A549 (cell line): Measurements from ENCODE around the gene GREM1. TPM values are rescaled to one million over a fixed set of nuclear protein-coding genes. Genes with fewer than 3 reads are reported as not detected.

Source experiments
- ATAC-seq, 2 experiments: fragments of 200-7000 bp in 1 of 2; fragments of >200 bp in 1 of 2; cut with Nextera tagmentation in 1 of 2; cut with Tn5 transposase in 1 of 2; 3 replicates each; pipeline versions ENCODE4 v1.8.0 to v1.9.1; 2018 to 2020; ENCODE audit warnings: mild to moderate bottlenecking in 1 of 2, moderate library complexity in 1 of 2
- CTCF ChIA-PET: fragments of 300-600 bp; sonication (Branson Sonifier 250); formaldehyde crosslinking; extraction: SDS; loops from one replicate; lab custom pipeline; 2021; ENCODE audit warnings: antibody characterized with exemption, inconsistent platforms; lab: Yijun Ruan, JAX
- POLR2A ChIA-PET: fragments of 350-600 bp; formaldehyde crosslinking; extraction: SDS; loops from one replicate; lab custom pipeline; 2021; ENCODE audit warnings: antibody characterized with exemption, inconsistent platforms; lab: Yijun Ruan, JAX
- DNase-seq, 2 experiments: peaks; one replicate each; pipeline versions ENCODE4 v3.0.0 to v3.0.0-alpha.2; 2011 to 2016; ENCODE audit warnings: low read depth in 1 of 2, low spot score in 1 of 2
- FAIRE-seq: peaks from 2 replicates; lab custom pipeline; 2011; peaks lifted over from hg19 to GRCh38; lab: Jason Lieb, UNC
- H3K27ac ChIP-seq, 2 experiments: fragments of >200 bp; sonication (Bioruptor Twin); formaldehyde crosslinking; 3 replicates each; pipeline ENCODE4 v1.5.1; 2016 to 2017
- H3K4me1 ChIP-seq: fragments of >200 bp; sonication (Bioruptor Twin); formaldehyde crosslinking; 3 replicates; pipeline ENCODE4 v1.6.1; 2016
- H3K4me2 ChIP-seq: fragments of >200 bp; sonication (Bioruptor Twin); formaldehyde crosslinking; 3 replicates; pipeline ENCODE4 v1.6.1; 2016
- H3K4me3 ChIP-seq: fragments of >200 bp; sonication (Bioruptor Twin); formaldehyde crosslinking; 3 replicates; pipeline ENCODE4 v1.5.1; 2016
- H3K9me3 ChIP-seq: fragments of >200 bp; sonication (Bioruptor Twin); formaldehyde crosslinking; 3 replicates; pipeline ENCODE4 v1.6.1; 2016
- BHLHE40 ChIP-seq: IDR thresholded peaks from 2 replicates; pipeline ENCODE4 v1.6.1; 2012; ENCODE audit warnings: low read depth, low read length, inconsistent platforms
- CBX2 ChIP-seq: fragments of 200-600 bp; sonication (generic); IDR thresholded peaks from 2 replicates; pipeline ENCODE4 v1.6.1; 2016; ENCODE audit warnings: low read depth, mild to moderate bottlenecking, borderline replicate concordance
- CHD4 ChIP-seq: fragments of 200-600 bp; sonication (generic); IDR thresholded peaks from 2 replicates; pipeline ENCODE4 v1.6.1; 2016; ENCODE audit warnings: antibody characterized with exemption, mild to moderate bottlenecking, borderline replicate concordance
- EHF ChIP-seq: fragments of 250-450 bp; sonication (Bioruptor Pico); IDR thresholded peaks from 2 replicates; pipeline ENCODE4 v1.5.0; 2020; ENCODE audit warnings: mild to moderate bottlenecking
- EHMT2 ChIP-seq: fragments of 200-600 bp; sonication (generic); IDR thresholded peaks from 2 replicates; pipeline ENCODE4 v1.6.1; 2016; ENCODE audit warnings: antibody characterized with exemption, low read depth, mild to moderate bottlenecking, moderate library complexity
- ESRRA ChIP-seq: fragments of 150-350 bp; IDR thresholded peaks from 2 replicates; pipeline ENCODE4 v1.6.1; 2014; ENCODE audit warnings: mild to moderate bottlenecking, low read length, borderline replicate concordance
- HDAC2 ChIP-seq: fragments of 200-600 bp; sonication (generic); IDR thresholded peaks from 2 replicates; pipeline ENCODE4 v1.6.1; 2016
- HOXA7 ChIP-seq: fragments of 250-450 bp; sonication (Bioruptor Pico); IDR thresholded peaks from 2 replicates; pipeline ENCODE4 v1.5.0; 2020; ENCODE audit warnings: mild to moderate bottlenecking, moderate library complexity
- JUNB ChIP-seq: fragments of >200 bp; sonication (Bioruptor Twin); formaldehyde crosslinking; IDR thresholded peaks from 2 replicates; pipeline ENCODE4 v1.6.1; 2016
- KDM1A ChIP-seq: fragments of 200-600 bp; sonication (generic); IDR thresholded peaks from 2 replicates; pipeline ENCODE4 v1.6.1; 2016; ENCODE audit warnings: low read depth, mild to moderate bottlenecking
- KDM5A ChIP-seq: fragments of 200-600 bp; sonication (generic); IDR thresholded peaks from 2 replicates; pipeline ENCODE4 v1.6.1; 2016; ENCODE audit warnings: antibody characterized with exemption, mild to moderate bottlenecking
- MAFK ChIP-seq: fragments of 450-650 bp; IDR thresholded peaks from 2 replicates; pipeline ENCODE4 v1.6.1; 2014; ENCODE audit not compliant: partially characterized antibody
- MAZ ChIP-seq: fragments of 150-350 bp; IDR thresholded peaks from 2 replicates; pipeline ENCODE4 v1.6.1; 2014; ENCODE audit warnings: antibody characterized with exemption, low read depth, low read length, borderline replicate concordance
- NPAS2 ChIP-seq: fragments of 250-450 bp; sonication (Bioruptor Pico); IDR thresholded peaks from 2 replicates; pipeline ENCODE4 v1.8.0; 2022; ENCODE audit warnings: mild to moderate bottlenecking, moderate library complexity, borderline replicate concordance
- NR3C1 ChIP-seq: fragments of >200 bp; sonication (Bioruptor Twin); formaldehyde crosslinking; IDR thresholded peaks from 3 replicates; pipeline ENCODE4 v1.6.1; 2017
- RAD21 ChIP-seq, 2 experiments: fragments of >200 bp in 1 of 2; sonication (Bioruptor Twin) in 1 of 2; formaldehyde crosslinking in 1 of 2; IDR thresholded peaks in 1 of 2; conservative IDR thresholded peaks in 1 of 2; 2 replicates in 1 of 2; 3 replicates in 1 of 2; pipeline ENCODE4 v1.6.1; 2012 to 2018; ENCODE audit warnings: inconsistent platforms in 1 of 2
- RFX5 ChIP-seq: fragments of 450-650 bp; IDR thresholded peaks from 2 replicates; pipeline ENCODE4 v1.7.1; 2014; ENCODE audit warnings: antibody characterized with exemption, mild to moderate bottlenecking, moderate library complexity
- SREBF2 ChIP-seq: fragments of 450-650 bp; IDR thresholded peaks from 2 replicates; pipeline ENCODE4 v1.6.1; 2014; ENCODE audit warnings: mild to moderate bottlenecking, moderate library complexity
- TFCP2L1 ChIP-seq: fragments of 250-450 bp; sonication (Bioruptor Pico); IDR thresholded peaks from 2 replicates; pipeline ENCODE4 v1.5.0; 2021; ENCODE audit warnings: mild to moderate bottlenecking
- TP53 ChIP-seq: fragments of 250-450 bp; sonication (Bioruptor Pico); IDR thresholded peaks from 2 replicates; pipeline ENCODE4 v1.5.0; 2021; ENCODE audit warnings: mild to moderate bottlenecking, moderate library complexity
- WGBS: methylation state at CpG from one replicate; pipeline ENCODE4 v1.1.6; 2017; ENCODE audit errors: missing lambda C conversion rate; 5-methylcytosine and 5-hydroxymethylcytosine counted together
- polyA plus RNA-seq, 4 experiments: library from polyadenylated mRNA; depleted of rRNA in 3 of 4; stranded (reverse); fragments of >200 nt; fragmentation: RNase III in 1 of 4; extraction: RNeasy Plus Mini Kit Qiagen cat#74134 plus additional on column Dnase treatment in 1 of 4; gene quantifications; 2 replicates in 3 of 4; 3 replicates in 1 of 4; pipeline ENCODE4 v1.2.3, GENCODE V29; 2011 to 2017
- TF ChIP-seq, protein P1 (sequence below): fragments of >200 bp; sonication (Bioruptor Twin); formaldehyde crosslinking; IDR thresholded peaks from 2 replicates; pipeline ENCODE4 v1.6.1; 2016
- TF ChIP-seq, protein P2 (sequence below): IDR thresholded peaks from 2 replicates; pipeline ENCODE4 v1.6.1; 2012
- TF ChIP-seq, protein P3 (sequence below): fragments of 250-450 bp; sonication (Bioruptor Pico); IDR thresholded peaks from 2 replicates; pipeline ENCODE4 v1.5.0; 2020; ENCODE audit warnings: low read depth, mild to moderate bottlenecking, moderate library complexity

GREM1 gene
- polyA plus RNA-seq, 2 of the 4 experiments (the other 2 are of a cell fraction): 4.4 to 10.5 TPM

DNA sequence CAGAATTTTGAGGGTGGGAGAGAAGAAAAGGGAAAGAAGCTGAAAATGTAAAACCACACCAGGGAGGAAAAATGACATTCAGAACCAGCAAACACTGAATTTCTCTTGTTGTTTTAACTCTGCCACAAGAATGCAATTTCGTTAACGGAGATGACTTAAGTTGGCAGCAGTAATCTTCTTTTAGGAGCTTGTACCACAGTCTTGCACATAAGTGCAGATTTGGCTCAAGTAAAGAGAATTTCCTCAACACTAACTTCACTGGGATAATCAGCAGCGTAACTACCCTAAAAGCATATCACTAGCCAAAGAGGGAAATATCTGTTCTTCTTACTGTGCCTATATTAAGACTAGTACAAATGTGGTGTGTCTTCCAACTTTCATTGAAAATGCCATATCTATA, 15.5 kb downstream of the GREM1 start:
- ATAC-seq (no peak), FAIRE-seq (peak; percentile 13), DNase-seq (no peak)
- Histone ChIP-seq H3K4me1 (no peaks in the 10 kb centered on the region), H3K9me3 (peaks cover 1% of the 10 kb centered on the region; the same call in 1 of the 3 replicates), H3K27ac (no peak overlapping the region), H3K4me2 (no peak overlapping the region), H3K4me3 (no peak overlapping the region)
- POLR2A ChIA-PET: no interaction called here
- CTCF ChIA-PET: no interaction called here
- no peak for TF ChIP-seq TFCP2L1 (CRISPR knock-in tag)
- TF ChIP-seq, protein P1, sequence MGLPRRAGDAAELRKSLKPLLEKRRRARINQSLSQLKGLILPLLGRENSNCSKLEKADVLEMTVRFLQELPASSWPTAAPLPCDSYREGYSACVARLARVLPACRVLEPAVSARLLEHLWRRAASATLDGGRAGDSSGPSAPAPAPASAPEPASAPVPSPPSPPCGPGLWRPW: no peak
- TF ChIP-seq, protein P2, sequence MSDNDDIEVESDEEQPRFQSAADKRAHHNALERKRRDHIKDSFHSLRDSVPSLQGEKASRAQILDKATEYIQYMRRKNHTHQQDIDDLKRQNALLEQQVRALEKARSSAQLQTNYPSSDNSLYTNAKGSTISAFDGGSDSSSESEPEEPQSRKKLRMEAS: no peak
- no peak for TF ChIP-seq MAZ
- TF ChIP-seq MAFK: no peak
- TF ChIP-seq RAD21 (conservative IDR thresholded peaks at IDR 0.05 in 1 of 2, IDR thresholded peaks at IDR 0.05 in 1 of 2): no peak
- TF ChIP-seq TP53 (CRISPR knock-in tag): no peak
- 92% methylated on average over 3 of the region's 3 CpGs for WGBS

DNA sequence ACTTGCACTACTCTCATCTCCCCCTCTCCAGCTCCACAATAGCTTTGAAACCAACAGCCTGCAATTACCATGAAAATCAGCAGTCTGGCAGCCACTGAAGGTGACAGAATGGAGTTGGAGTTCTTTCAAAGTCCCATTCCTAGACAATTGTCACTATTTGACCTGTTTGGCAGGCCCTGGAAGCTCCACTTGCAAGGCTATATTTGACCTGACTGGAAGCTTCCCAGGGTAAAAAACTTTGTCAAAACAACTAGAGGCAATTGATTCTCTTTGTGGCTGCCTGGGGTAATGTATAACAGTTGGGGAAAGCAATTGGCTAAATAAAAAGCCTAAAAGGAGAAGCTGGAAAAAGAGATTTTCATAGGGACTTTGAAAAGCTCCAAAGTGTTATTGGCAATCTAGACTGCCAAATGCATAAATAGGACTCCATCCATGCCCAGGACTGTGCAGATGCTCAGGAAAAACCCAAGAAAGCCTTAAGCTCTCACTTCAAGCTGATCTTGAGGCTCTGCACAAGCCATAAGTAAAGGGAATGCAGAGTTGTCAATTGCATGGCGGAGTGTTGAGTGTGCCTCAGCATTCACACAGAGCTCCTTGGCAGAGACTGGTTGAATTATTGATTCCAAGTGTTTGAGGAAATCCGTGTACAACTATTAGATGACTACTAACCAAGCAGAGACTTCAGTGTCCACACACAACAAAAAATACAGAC, 18.3 kb downstream of the GREM1 start:
- no peak for TF ChIP-seq CBX2
- no peak for TF ChIP-seq KDM1A
- no peak for TF ChIP-seq RAD21 (conservative IDR thresholded peaks at IDR 0.05 in 1 of 2, IDR thresholded peaks at IDR 0.05 in 1 of 2)
- TF ChIP-seq EHF: no peak
- TF ChIP-seq TP53 (CRISPR knock-in tag): no peak
- TF ChIP-seq BHLHE40: no peak
- TF ChIP-seq KDM5A: no peak
- no peak for TF ChIP-seq NPAS2 (CRISPR knock-in tag)
- TF ChIP-seq HDAC2: no peak
- no peak for TF ChIP-seq NR3C1
- TF ChIP-seq, protein P3, sequence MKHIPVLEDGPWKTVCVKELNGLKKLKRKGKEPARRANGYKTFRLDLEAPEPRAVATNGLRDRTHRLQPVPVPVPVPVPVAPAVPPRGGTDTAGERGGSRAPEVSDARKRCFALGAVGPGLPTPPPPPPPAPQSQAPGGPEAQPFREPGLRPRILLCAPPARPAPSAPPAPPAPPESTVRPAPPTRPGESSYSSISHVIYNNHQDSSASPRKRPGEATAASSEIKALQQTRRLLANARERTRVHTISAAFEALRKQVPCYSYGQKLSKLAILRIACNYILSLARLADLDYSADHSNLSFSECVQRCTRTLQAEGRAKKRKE (CRISPR knock-in tag): no peak
- TF ChIP-seq CHD4: no peak
- no peak for TF ChIP-seq JUNB
- TF ChIP-seq ESRRA: no peak
- no peak for TF ChIP-seq HOXA7
- no peak for TF ChIP-seq EHMT2
- no peak for TF ChIP-seq SREBF2
- no peak for TF ChIP-seq RFX5
- TF ChIP-seq, protein P1: no peak
- TF ChIP-seq, protein P2: no peak
- Histone ChIP-seq H3K4me1 (no peaks in the 10 kb centered on the region), H3K4me3 (no peak overlapping the region), H3K9me3 (no peaks in the 10 kb centered on the region; the same call in 2 of the 3 replicates), H3K27ac (no peak overlapping the region), H3K4me2 (no peak overlapping the region)
- WGBS: 87% methylated on average over 2 of the region's 2 CpGs
- no peak for ATAC-seq
- no peak for FAIRE-seq
- CTCF ChIA-PET: interaction anchor here (0.5 to 2.2 kb wide), 8 partner anchors 13 to 261 kb away, joined by 3 to 14 read pairs (median 3); no protein-coding TSS in a partner anchor
- POLR2A ChIA-PET: no interaction called here
- no peak for DNase-seq
